CD4-positive, alpha-beta T cell treated with Interleukin-10 for 1 hour (primary cell): ENCODE results near the gene LDB2.
"Not testable (repeated sequence)": the region's sequence is repeated elsewhere in the genome, so short reads cannot be mapped to it uniquely, and the experiment has no call there.

Source experiments
- DNase-seq: peaks from one replicate; pipeline ENCODE4 v3.0.0-alpha.2; 2020

The LDB2 gene

GRCh38 chr4:16582036-16582435 is 316.4 kb downstream of the LDB2 start:
- DNase-seq = no peak

DNA sequence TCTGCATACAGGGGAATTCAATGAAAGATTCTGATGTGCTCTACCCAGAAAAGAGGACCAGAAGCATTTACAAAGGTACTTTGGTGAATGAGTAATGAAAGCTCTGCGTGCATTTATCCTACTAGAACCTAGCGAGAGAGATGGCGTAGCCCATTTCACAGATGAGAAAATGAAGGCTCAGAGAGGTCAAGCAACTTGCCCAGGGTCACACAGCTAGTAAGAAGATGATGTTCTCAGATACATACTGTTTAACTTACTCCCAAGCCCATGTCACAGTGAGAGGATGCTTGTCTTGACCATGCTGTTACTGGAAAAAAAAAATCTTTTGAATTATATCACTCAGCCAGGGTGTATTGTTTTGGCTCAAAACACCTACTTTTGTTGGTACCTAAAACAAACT is 317.3 kb downstream of the LDB2 start:
- no peak for DNase-seq

GRCh38 chr4:16580514-16580913 is 317.9 kb downstream of the LDB2 start:
- DNase-seq = no peak

- DNase-seq = no peak
Observed at GRCh38 chr4:16579866-16580265, 318.6 kb downstream of the LDB2 start.

- no peak for DNase-seq
Observed at GRCh38 chr4:16577177-16577576, 321.3 kb downstream of the LDB2 start.

GRCh38 chr4:16574981-16575380 is 323.5 kb downstream of the LDB2 start:
- no peak for DNase-seq

DNA sequence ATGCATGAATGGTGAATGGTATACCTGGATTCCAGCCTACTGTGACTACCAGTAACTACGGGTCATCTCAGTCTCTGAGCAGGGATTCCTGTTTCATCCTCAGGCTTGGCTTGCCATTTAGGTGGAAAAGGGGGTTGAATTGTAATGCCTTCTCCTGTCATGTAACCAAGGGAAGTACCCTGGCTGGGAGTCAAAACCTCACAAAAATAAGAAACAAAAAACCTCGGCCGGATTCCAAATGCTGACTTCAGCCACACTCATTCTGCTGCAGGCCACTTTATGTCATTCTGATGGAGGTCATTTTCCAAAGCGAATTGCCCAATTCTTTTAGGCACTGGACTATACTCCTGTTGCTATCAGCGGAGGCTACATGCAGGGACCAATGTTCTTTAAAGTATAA is 324.7 kb downstream of the LDB2 start:
- DNase-seq = no peak

DNA sequence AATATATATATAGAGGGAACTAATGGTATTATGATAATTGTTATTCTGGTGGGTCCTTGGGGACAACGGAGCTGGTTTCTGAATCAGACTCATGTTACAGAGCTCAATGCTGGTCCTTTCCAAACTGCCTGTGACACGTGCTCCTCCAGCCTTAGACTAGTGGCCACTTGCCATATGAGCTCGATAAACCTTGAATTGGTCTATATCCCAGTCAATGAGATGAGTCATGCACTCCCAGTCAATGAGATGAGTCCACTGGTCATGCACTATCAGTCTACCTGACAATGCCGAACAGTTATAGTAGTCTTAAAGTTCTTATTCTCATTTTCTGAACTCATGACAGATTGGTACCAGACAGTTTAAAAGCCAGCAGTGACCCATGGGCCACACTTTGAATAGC is 325.2 kb downstream of the LDB2 start:
- DNase-seq = no peak

GRCh38 chr4:16572631-16573030 is 325.8 kb downstream of the LDB2 start:
- no peak for DNase-seq

DNA sequence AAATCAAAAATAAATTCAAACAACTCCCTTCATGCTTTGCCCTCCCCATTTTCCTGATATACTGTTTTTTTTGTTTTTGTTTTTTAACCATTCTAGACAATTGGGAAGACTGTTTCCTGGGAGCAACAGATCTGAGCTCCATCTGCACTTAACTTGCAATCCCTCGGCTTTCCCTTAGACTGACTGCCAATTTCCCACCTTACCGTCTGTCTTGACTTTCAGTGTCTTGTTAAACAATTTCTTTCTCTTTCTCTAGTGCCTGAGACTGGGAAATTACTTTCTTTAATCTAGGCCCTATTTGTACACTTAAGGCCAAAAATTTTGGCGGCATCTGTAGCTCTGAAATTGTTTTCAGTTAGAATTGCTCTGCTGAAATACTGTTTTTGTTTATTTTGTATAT is 326.3 kb downstream of the LDB2 start:
- DNase-seq = no peak

DNA sequence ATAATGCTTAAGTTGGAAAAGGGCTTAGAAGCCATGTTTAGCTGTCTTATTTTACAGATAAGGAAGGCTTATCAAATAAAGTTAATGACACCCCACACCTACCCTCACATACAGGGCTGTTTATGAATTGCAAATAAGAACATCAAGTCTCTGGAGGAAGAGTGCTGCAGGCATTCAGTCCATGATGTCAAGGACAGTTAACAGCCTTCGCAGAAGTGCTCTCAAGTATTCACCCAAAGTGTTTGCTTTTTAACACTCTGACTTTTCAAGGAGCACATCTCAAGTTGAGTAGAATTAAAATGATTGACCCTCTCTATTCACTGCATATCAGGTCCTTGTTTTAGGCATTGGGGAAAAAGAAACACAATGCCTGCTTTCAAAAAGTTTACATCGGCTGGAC is 328.7 kb downstream of the LDB2 start:
- DNase-seq = no peak

- DNase-seq = not testable (repeated sequence)
Observed at GRCh38 chr4:16557316-16557715, 341.1 kb downstream of the LDB2 start.

DNA sequence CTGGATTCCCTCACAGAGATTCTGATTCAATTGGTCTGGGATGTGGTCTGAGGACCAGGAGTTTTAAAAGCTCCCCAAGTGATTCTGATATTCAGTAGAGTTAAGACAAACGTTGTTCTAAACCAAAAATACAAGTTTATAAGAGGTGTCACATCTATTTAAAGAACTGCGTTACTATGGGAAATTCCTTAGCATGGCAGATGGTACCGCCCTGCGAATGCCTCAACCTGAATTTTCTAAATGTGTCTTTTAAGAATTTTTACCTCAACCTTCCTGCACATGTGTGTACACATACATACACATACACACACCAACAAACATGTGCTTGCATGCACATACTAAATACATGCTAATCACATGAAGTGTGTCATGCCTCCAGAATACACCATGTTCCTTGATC is 343.3 kb downstream of the LDB2 start:
- no peak for DNase-seq

- DNase-seq = no peak
Observed at GRCh38 chr4:16550531-16550930, 347.9 kb downstream of the LDB2 start.

DNA sequence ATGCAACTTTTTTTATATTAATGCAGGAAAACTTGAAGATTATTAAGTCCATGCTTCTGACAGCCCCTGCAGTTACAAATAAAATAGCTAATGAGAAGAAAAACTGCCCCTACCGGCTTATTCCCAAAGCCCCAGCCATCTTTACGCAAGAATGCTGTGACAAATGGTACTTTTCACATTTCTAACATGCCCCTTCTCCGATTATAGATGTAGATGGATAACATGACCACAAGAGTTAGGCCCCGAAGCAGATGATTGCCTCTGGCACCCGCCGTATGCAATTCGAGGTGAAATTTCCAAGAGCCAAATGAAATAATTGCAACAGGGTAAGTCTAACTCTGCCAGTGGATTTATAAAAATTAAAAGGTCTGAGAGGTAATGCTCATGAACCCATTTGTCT is 352.8 kb downstream of the LDB2 start:
- no peak for DNase-seq

- no peak for DNase-seq
Observed at GRCh38 chr4:16544869-16545268, 353.6 kb downstream of the LDB2 start.

- DNase-seq = no peak
Observed at GRCh38 chr4:16544251-16544721, 354.2 kb downstream of the LDB2 start.

- no peak for DNase-seq
Observed at GRCh38 chr4:16537926-16538325, 360.5 kb downstream of the LDB2 start.

GRCh38 chr4:16532240-16532970 is 366.0 kb downstream of the LDB2 start:
- DNase-seq = no peak

GRCh38 chr4:16530688-16531635 is 367.5 kb downstream of the LDB2 start:
- no peak for DNase-seq

GRCh38 chr4:16524911-16525554 is 373.4 kb downstream of the LDB2 start:
- DNase-seq = no peak

DNA sequence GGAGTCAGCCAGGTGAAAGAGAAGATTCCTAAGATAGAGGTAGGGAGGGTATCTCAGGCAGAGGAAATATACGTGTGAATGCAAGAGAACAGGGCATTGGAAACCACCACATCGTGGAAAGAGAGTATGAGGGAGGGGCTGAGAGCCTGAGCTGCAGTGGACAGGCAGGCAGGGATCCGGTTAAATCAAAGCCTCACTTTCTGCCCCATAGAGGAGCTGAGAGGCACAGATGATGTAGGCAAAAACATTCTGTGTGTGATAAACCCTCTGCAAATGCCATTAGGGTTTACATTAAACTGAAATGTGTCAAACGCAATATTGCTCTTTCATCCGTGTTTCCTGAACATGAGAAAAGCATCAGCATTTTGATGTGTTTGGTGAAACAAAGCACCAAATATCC is 374.0 kb downstream of the LDB2 start:
- DNase-seq = no peak

- not testable (repeated sequence) for DNase-seq
Observed at GRCh38 chr4:16523526-16523925, 374.9 kb downstream of the LDB2 start.
